HG03280 (cell line): ENCODE measurements around the gene STX8.

Source experiments
- ATAC-seq: cut with Tn5 transposase; IDR thresholded peaks from one replicate; pipeline ENCODE4 v1.9.1; 2021; ENCODE audit warnings: mild to moderate bottlenecking, moderate library complexity; ENCODE audit not compliant: unreplicated experiment

Gene STX8

GRCh38 chr17:9217151-9218056, 358.2 kb downstream of the STX8 start:
- no peak for ATAC-seq

- no peak for ATAC-seq
These were observed 360.2 kb downstream of the STX8 start for GRCh38 chr17:9215465-9215864.

DNA sequence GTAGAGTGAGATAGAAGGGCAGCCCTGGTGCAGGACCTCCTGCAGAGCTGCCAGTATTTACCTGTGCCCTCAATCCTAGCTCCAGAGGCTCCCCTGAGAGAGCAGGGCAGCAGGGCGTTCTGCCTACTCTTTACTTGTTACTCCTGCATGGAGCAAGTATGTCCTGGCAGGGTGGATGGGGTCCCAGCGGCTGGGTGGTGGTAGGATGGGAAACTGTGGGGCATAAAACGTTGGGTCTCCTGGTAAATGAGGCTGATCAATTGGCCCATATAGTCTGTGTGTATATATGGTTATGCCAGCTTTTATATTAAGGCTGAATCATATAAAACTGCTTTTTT, 362.3 kb downstream of the STX8 start:
- ATAC-seq = no peak

- no peak for ATAC-seq
These were observed 363.0 kb downstream of the STX8 start for GRCh38 chr17:9212376-9213302.

DNA sequence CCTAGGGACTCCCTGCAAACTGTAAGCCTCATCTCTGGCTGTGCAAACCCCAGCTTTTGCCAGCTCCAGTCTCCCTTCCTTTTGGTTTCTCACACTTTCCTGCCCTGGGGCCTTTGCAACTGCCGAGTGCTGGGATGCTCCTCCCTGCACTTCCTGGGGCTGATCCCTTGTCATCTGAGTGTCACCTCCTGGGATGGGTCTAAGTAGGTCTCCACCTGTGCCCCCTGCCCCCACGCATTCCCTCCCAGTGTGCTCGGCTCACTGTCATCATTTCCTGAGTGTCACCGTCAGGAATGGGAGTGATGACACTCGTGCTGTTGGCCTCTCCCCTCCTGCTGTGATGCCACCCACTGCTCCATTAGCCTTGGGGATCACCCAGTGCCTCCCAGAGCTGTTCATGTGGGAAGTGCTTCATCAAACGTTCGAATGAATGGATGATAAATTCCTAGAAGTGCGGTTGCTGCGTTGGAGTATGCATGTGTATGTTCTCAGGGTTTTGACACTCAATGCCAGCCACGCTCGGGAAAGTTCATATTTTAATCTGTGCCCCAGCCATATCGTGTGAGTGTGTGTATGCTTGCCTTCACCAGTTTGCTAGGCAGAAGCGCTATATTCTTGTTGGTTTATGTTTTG, 364.4 kb downstream of the STX8 start:
- no peak for ATAC-seq

DNA sequence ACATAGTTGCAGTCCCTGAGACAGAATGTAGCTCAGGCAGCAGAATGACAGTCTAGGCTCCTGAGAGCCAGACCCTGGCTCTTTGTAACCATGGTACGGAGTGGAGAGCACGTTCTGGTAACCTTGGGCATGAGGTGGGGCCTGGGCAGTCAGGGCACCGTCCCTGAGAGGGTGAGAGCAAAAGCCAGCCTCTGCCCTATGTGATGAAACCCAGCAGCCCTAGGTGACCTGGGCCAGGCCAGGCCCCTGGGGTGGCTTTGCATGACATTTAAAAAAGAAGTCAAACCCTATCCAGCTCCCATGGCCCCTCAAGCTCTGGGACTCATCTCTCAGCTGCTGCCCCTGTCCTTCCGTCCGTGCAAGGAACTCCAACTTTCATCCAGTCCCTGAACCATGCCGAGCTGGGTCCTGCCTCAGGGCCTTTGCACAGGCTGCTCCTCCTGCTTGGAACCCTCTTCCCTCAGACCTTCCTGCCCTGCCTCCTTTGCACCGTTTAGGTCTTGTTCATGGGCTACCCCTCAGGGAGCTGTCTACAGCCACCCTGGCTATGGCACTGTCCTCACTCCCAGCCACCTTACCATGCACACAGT, 365.7 kb downstream of the STX8 start:
- no peak for ATAC-seq

DNA sequence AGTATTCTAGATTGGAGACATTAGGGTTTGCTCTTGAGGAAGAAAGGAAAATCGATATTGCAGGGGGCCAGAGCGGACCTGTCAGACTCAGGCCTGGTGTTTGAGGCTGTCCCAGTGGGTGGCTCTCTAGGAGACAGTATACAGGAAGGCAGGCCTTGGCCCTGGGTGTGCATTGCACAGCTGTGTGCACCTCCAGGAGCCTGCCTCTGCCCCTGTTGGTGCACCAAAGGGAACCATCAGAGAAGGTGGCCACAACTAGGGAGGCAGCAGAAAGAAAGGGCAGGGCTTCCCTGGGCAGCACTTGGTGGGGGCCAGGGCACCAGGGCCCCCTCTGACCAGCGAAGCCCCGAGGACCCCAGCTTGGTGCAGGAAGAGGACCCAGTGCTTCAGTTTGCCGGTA, 366.3 kb downstream of the STX8 start:
- no peak for ATAC-seq

DNA sequence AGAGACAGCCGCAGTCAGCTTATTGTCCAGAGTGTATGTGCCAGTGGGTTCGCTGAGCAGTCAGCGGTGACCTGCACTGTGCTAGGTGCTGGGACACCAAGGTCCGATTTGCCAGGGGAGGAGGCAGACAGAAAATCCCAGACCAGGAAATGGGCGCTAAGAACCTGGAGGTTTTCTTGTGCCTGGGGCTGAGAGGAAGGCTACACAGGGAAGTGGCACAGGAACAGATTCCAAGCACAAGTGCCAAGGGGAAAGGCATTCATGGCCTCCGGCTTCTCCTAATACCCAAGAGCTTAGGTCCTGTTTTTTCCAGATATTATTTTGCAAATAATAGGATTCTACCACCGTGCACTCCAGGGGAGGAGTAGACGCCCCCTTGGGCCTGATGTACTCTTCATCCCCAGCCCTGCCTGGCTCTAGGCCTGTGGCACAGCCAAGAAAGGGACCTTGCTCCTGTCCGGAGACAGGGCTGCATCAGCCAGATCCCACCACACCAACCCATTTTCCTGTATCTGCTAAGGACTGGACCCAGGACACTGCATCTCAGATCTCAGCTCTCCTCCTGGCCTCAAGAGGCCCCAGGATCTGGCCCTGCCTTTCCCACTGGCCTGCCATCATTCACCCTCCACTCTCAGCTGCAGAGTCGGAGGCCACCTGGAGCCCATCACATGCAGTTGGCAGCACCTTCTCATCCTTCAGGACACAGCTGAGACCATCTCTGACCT, 367.1 kb downstream of the STX8 start:
- no peak for ATAC-seq

GRCh38 chr17:9206741-9207332, 368.8 kb downstream of the STX8 start:
- no peak for ATAC-seq

DNA sequence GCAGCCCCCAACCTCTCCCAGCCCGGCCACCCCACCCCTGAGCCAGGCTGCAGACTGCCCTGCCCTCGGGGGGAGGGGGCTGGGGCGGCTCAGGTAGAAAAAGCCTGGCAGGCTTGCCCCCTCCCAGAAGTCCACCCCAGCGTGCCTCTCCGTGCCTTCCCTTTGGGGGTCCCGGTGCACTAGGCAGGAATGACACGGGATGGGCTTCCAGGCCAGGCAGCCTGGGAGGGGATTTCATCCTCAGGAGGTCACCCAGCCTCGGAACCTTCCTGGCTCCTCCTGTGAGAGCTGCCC, 369.3 kb downstream of the STX8 start:
- no peak for ATAC-seq

GRCh38 chr17:9205520-9206409, 369.9 kb downstream of the STX8 start:
- no peak for ATAC-seq

GRCh38 chr17:9204637-9205329, 370.8 kb downstream of the STX8 start:
- ATAC-seq = no peak

DNA sequence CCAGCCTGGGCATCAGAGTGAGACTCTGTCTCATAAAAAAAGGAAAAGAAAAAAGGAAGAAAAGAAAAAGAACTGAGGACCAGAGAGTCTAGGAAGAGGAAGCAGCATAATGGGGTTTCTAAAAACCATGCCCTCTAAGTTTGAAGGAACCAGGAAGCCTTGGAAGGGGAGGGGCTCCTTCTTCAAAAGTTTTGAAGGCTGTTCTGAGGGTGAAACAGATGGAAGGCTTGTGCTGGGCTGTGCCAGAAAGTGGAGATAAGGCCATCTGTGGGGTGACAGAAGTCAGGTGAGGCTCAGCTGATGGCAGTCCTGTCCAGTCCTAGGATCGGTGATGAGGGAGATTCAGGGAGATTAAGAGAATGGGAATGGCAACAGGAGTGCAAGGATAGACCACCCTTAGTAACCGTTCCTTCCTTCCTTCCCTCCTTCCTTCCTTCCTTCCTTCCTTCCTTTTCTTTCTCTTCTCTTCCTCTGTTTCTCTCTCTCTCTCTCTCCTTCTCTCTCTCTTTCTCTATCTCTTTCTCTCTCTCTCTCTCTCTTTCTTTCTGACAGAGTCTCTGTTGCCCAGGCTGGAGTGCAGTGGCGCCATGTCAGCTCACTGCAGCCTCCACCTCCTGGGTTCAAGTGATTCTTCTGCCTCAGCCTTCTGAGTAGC, 371.7 kb downstream of the STX8 start:
- no peak for ATAC-seq

DNA sequence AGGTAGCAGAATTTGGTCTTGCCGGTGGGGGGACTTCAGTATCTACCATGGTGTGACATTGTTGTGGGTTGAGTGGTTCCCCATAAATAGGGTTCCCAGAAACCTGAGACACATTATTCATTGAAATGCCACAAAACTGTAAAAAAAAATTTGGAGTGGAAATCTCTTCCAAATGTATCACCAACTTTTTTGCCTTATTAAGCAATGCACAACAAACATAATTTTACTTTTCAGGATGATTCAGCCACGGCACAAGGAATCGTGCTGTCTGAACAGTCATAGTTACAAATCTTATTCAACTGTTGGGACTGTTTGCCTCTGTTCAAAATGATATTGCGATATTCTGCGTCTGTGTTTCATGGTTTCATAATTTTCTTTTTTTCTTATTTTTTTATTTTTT, 373.1 kb downstream of the STX8 start:
- ATAC-seq = no peak

- peak; percentile 59 for ATAC-seq
These were observed 374.8 kb downstream of the STX8 start for GRCh38 chr17:9200699-9201359.
